Panc1 (cell line): ENCODE results near the gene CSMD2. TPM values are rescaled to one million over a fixed set of nuclear protein-coding genes. Genes with fewer than 3 reads are reported as not detected.

Experiments
- ATAC-seq: fragments of 200-7000 bp; cut with Tn5 transposase; 2 replicates; pipeline ENCODE4 v1.9.1; 2020; ENCODE audit warnings: mild to moderate bottlenecking, moderate library complexity
- BruUV-seq: library from RNA; stranded (reverse); fragments of 400-500 nt; replicated peaks from 2 replicates; lab custom pipeline; 2021; lab: Mats Ljungman, UMichigan
- CTCF ChIA-PET: fragments of 300-600 bp; sonication (Branson Sonifier 250); formaldehyde crosslinking; loops from one replicate; lab custom pipeline; 2022; ENCODE audit warnings: antibody characterized with exemption; lab: Charles Lee
- POLR2A ChIA-PET: fragments of 300-600 bp; sonication (Branson Sonifier 250); formaldehyde crosslinking; loops from one replicate; lab custom pipeline; 2022; ENCODE audit warnings: antibody characterized with exemption; lab: Charles Lee
- DNase-seq: peaks from one replicate; pipeline ENCODE4 v3.0.0-alpha.2; 2010; ENCODE audit warnings: low read depth, low spot score
- H3K27ac ChIP-seq: 2 replicates; pipeline ENCODE4 v1.5.1; 2011; ENCODE audit warnings: mild to moderate bottlenecking, low read length, inconsistent platforms
- H3K27me3 ChIP-seq: fragments of 200-500 bp; sonication (Bioruptor generic); 2 replicates; pipeline ENCODE4 v1.6.0; 2014; ENCODE audit warnings: low read length, inconsistent platforms; ENCODE audit not compliant: control insufficient read depth, insufficient read depth
- H3K36me3 ChIP-seq: fragments of 200-500 bp; sonication (Bioruptor generic); 2 replicates; pipeline ENCODE4 v1.5.1; 2014; ENCODE audit warnings: inconsistent platforms, mild to moderate bottlenecking, low read length, moderate library complexity; ENCODE audit not compliant: control insufficient read depth, insufficient read depth
- H3K4me1 ChIP-seq: 2 replicates; pipeline ENCODE4 v1.5.1; 2011; ENCODE audit warnings: inconsistent platforms, mild to moderate bottlenecking, low read length, moderate library complexity; ENCODE audit not compliant: control insufficient read depth, insufficient read depth
- H3K4me3 ChIP-seq, 2 experiments: 2 replicates each; pipeline ENCODE4 v1.5.1; 2011 to 2012; ENCODE audit warnings: low read depth in 2 of 2, low read length in 2 of 2, mild to moderate bottlenecking in 2 of 2, inconsistent platforms in 1 of 2, moderate library complexity in 1 of 2
- H3K9me3 ChIP-seq: fragments of 200-500 bp; sonication (Bioruptor generic); 2 replicates; pipeline ENCODE4 v1.5.1; 2014; ENCODE audit warnings: low read depth, mild to moderate bottlenecking, inconsistent platforms, low read length, moderate library complexity; ENCODE audit not compliant: control insufficient read depth, insufficient read depth
- CTCF ChIP-seq: fragments of 450-650 bp; IDR thresholded peaks from 2 replicates; pipeline ENCODE4 v1.5.1; 2017; ENCODE audit warnings: mild to moderate bottlenecking
- POLR2AphosphoS5 ChIP-seq: IDR thresholded peaks from 2 replicates; pipeline ENCODE4 v1.6.1; 2012; ENCODE audit warnings: mild to moderate bottlenecking, low read depth, low read length, moderate library complexity
- SIN3A ChIP-seq: IDR thresholded peaks from 2 replicates; pipeline ENCODE4 v1.6.1; 2012; ENCODE audit warnings: low read depth, mild to moderate bottlenecking, low read length, moderate library complexity, borderline replicate concordance; ENCODE audit not compliant: insufficient read depth
- TCF7L2 ChIP-seq: IDR thresholded peaks from 2 replicates; pipeline ENCODE4 v1.6.1; 2011; ENCODE audit warnings: mild to moderate bottlenecking, low read depth, low read length, inconsistent platforms
- in situ Hi-C: cut with HindIII; loops from 2 replicates; pipeline ENCODE4 v1.10.0; 2016; ENCODE audit warnings: low sequenced_read_pairs, low pct_unique_long_range_greater_than_20kb
- intact Hi-C: fragments of 100-400 bp; cut with micrococcal nuclease; formaldehyde crosslinking; loops from one replicate; pipeline ENCODE4 v1.10.0; 2022; ENCODE audit not compliant: unreplicated experiment
- total RNA-seq: library from RNA; stranded (reverse); gene quantifications from one replicate; pipeline ENCODE4 v1.2.1, GENCODE V29; 2021; ENCODE audit not compliant: unreplicated experiment
- TF ChIP-seq, protein P1 (sequence below), 2 experiments: IDR thresholded peaks; 2 replicates each; pipeline ENCODE4 v1.6.1; 2011 to 2012; ENCODE audit warnings: low read depth in 2 of 2, control low read depth in 1 of 2, low read length in 1 of 2, mild to moderate bottlenecking in 1 of 2, moderate library complexity in 1 of 2; ENCODE audit not compliant: insufficient read depth in 1 of 2

CSMD2 gene
- total RNA-seq, 1 experiment from 2014 or later: not detected

- no peak overlapping the region for H3K4me3 ChIP-seq
- ChIA-PET POLR2A (no interaction called here), CTCF (no interaction called here)
- H3K27me3 ChIP-seq: peaks cover 19% of the 10 kb centered on the region
- DNase-seq: no peak
- no peak for ATAC-seq
- TF ChIP-seq POLR2AphosphoS5: no peak
- TF ChIP-seq, protein P1, sequence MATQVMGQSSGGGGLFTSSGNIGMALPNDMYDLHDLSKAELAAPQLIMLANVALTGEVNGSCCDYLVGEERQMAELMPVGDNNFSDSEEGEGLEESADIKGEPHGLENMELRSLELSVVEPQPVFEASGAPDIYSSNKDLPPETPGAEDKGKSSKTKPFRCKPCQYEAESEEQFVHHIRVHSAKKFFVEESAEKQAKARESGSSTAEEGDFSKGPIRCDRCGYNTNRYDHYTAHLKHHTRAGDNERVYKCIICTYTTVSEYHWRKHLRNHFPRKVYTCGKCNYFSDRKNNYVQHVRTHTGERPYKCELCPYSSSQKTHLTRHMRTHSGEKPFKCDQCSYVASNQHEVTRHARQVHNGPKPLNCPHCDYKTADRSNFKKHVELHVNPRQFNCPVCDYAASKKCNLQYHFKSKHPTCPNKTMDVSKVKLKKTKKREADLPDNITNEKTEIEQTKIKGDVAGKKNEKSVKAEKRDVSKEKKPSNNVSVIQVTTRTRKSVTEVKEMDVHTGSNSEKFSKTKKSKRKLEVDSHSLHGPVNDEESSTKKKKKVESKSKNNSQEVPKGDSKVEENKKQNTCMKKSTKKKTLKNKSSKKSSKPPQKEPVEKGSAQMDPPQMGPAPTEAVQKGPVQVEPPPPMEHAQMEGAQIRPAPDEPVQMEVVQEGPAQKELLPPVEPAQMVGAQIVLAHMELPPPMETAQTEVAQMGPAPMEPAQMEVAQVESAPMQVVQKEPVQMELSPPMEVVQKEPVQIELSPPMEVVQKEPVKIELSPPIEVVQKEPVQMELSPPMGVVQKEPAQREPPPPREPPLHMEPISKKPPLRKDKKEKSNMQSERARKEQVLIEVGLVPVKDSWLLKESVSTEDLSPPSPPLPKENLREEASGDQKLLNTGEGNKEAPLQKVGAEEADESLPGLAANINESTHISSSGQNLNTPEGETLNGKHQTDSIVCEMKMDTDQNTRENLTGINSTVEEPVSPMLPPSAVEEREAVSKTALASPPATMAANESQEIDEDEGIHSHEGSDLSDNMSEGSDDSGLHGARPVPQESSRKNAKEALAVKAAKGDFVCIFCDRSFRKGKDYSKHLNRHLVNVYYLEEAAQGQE (IDR thresholded peaks at IDR 0.05; ENCODE audit: insufficient read depth in 1 of 2, low read depth in 2 of 2, low read length in 1 of 2): no peak
- TF ChIP-seq CTCF: no peak
- TF ChIP-seq SIN3A: no peak
- intact Hi-C loops (loop anchor here (5.0 to 10.0 kb wide), 2 partner anchors 861 to 1008 kb away; no protein-coding TSS in a partner anchor), in situ Hi-C loops (no loop called here)
- no peaks in the 10 kb centered on the region for H3K36me3 ChIP-seq
- H3K27ac ChIP-seq: no peak overlapping the region
- H3K4me1 ChIP-seq: no peaks in the 10 kb centered on the region
- BruUV-seq: no TSS peak
- no peaks in the 10 kb centered on the region for H3K9me3 ChIP-seq
Observed at GRCh38 chr1:33736496-33736895, 428.5 kb downstream of the CSMD2 start.

DNA sequence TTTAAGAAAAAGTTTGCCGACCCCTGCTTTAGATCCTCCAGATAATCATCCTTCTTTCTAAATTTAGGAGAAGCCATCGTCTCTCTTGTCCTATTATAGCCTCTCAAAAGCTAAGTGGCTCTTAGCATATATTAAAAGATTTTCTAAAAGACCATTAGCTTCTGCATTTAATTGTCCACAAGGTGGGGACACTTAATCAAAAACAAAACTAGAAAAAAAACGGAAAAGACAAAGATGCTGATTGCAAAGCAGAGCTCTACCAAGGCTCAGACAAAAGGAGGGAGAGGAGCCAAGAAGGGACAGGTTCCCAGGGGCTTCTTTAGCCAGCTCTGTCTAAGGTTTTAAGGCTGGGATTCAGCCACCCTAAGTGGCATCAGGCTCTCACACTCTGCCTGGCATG is 429.4 kb downstream of the CSMD2 start:
- Histone ChIP-seq H3K4me1 (no peaks in the 10 kb centered on the region), H3K9me3 (no peaks in the 10 kb centered on the region), H3K4me3 (no peak overlapping the region), H3K27ac (no peak overlapping the region), H3K36me3 (no peaks in the 10 kb centered on the region), H3K27me3 (peaks cover 26% of the 10 kb centered on the region)
- TF ChIP-seq TCF7L2 (no peak), CTCF (peak; percentile 43), SIN3A (no peak)
- no TSS peak for BruUV-seq
- ChIA-PET POLR2A (no interaction called here), CTCF (interaction anchor here (0.6 to 1.0 kb wide), 2 partner anchors 102 to 1117 kb away, joined by 3 to 5 read pairs; no protein-coding TSS in a partner anchor)
- in situ Hi-C loops (no loop called here), intact Hi-C loops (loop anchor here (5.0 to 10.0 kb wide), 2 partner anchors 862 to 1009 kb away; no protein-coding TSS in a partner anchor)
- DNase-seq (no peak), ATAC-seq (no peak)
